ENCODE results near the gene MSI1.
A peak's percentile ranks its signal among the peaks of the same experiment; 100 is the strongest.

MSI1 gene

GRCh38 chr12:120368789-120369602, at the start of gene MSI1:
MSI1 (minus strand) TSS chr12:120369164; CDS start chr12:120369091, 73 bp downstream.
- no peak for DNase-seq

GRCh38 chr12:120417917-120418580, 49.1 kb upstream of the MSI1 start:
- no peak for DNase-seq

GRCh38 chr12:120416490-120417216, 47.7 kb upstream of the MSI1 start:
- no peak for DNase-seq

GRCh38 chr12:120413901-120414695, 45.1 kb upstream of the MSI1 start:
- DNase-seq, result no peak

GRCh38 chr12:120412421-120412820, 43.5 kb upstream of the MSI1 start:
- no peak for DNase-seq

GRCh38 chr12:120408771-120409170, 39.8 kb upstream of the MSI1 start:
- DNase-seq, result no peak

GRCh38 chr12:120406553-120406952, 37.6 kb upstream of the MSI1 start:
- no peak for DNase-seq

GRCh38 chr12:120406069-120406468, 37.1 kb upstream of the MSI1 start:
- DNase-seq, result no peak

- DNase-seq, result no peak
Measured at GRCh38 chr12:120404271-120404670, 35.3 kb upstream of the MSI1 start.

- no peak for DNase-seq
Measured at GRCh38 chr12:120403869-120404268, 34.9 kb upstream of the MSI1 start.

- DNase-seq, result no peak
Measured at GRCh38 chr12:120402217-120402616, 33.3 kb upstream of the MSI1 start.

GRCh38 chr12:120399531-120399930, 30.6 kb upstream of the MSI1 start:
- no peak for DNase-seq

- DNase-seq, result no peak
Measured at GRCh38 chr12:120397824-120398540, 29.0 kb upstream of the MSI1 start.

GRCh38 chr12:120394483-120395367, 25.8 kb upstream of the MSI1 start:
- peak; percentile 11 for DNase-seq

GRCh38 chr12:120390540-120391120, 21.7 kb upstream of the MSI1 start:
- DNase-seq, result no peak

- DNase-seq, result no peak
Measured at GRCh38 chr12:120388691-120389481, 19.9 kb upstream of the MSI1 start.

- no peak for DNase-seq
Measured at GRCh38 chr12:120381752-120382419, 12.9 kb upstream of the MSI1 start.

- DNase-seq, result no peak
Measured at GRCh38 chr12:120378036-120378435, 9.1 kb upstream of the MSI1 start.

GRCh38 chr12:120377611-120378010, 8.6 kb upstream of the MSI1 start:
- no peak for DNase-seq

Measured in kidney glomerular epithelial cell (primary cell).